GM19324 (cell line): ENCODE measurements around the gene ZNF446.
"Not testable (repeated sequence)": the region's sequence is repeated elsewhere in the genome, so short reads cannot be mapped to it uniquely, and the experiment has no call there.

Experiments used
- ATAC-seq: cut with Tn5 transposase; IDR thresholded peaks from one replicate; pipeline ENCODE4 v1.9.1; 2021; ENCODE audit warnings: mild to moderate bottlenecking, moderate library complexity; ENCODE audit not compliant: unreplicated experiment, low FRiP score

ZNF446 gene

GRCh38 chr19:58469241-58470013, 6.7 kb upstream of the ZNF446 start:
- ATAC-seq: no peak

DNA sequence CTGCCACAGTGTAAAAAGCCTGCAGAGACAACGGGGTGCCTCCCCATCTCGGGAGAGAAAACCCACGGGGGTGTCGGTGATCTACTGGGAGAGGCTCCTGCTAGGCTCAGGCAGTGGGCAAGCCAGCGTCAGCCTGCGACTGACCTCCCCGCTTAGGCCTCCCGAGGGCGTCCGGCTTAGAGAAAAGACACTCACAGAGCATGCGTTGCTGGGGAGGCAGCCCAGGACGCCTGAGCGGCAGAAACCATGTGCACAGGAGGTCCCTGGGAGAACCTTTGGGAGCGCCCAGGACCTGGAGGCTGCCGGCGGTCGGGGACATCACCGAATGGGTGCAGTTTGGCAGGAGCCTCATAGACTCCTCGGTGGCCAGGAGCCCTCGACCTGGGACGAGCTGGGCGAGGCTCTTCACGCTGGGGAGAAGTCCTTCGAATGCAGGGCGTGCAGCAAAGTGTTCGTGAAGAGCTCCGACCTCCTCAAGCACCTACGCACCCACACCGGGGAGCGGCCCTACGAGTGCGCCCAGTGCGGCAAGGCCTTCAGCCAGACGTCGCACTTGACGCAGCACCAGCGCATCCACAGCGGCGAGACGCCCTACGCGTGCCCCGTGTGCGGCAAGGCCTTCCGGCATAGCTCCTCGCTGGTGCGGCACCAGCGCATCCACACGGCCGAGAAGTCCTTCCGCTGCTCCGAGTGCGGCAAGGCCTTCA, 5.2 kb upstream of the ZNF446 start:
- ATAC-seq: not testable (repeated sequence)

- no peak for ATAC-seq
These were observed 4.4 kb upstream of the ZNF446 start for GRCh38 chr19:58471736-58472135.

GRCh38 chr19:58473775-58474174, 2.4 kb upstream of the ZNF446 start:
- ATAC-seq: no peak

GRCh38 chr19:58474291-58474996, 1.7 kb upstream of the ZNF446 start:
- ATAC-seq: no peak

DNA sequence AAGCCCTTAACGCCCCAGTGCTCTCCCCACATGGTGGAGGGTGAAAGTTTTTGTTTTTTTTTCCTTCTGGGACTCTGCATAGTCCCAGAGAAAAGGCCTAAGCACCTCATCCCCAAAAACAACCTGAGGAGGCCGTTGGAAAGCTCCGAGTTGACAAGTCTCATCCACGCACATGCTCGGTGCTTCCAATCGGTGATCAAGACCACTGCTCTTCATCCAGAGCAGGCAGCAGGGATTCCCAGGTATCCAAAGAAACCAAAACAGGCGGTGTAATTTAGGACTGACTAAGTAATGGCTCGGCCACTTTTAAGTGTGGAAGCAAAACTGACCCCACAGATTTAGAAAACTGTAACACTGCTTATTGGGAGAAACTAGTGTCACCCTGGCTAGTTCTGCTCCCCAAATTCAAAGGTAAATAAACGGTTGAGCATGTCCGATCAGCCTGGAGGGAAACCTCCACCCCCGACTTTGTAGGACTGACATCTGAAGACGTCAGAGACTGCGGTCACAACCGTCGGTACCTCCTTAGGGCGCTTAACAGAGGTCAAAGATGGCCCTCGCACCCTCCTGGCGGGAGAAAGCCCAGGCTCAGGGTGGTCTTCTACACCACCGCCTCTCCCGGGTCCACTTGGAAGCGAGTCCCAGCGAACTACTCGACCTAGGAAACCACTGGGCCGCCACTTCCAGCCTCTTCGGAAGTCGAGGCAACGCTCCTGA, 997 bp upstream of the ZNF446 start:
- no peak for ATAC-seq

- ATAC-seq: no peak
These were observed 405 bp downstream of the ZNF446 start for GRCh38 chr19:58476498-58477015.

- no peak for ATAC-seq
These were observed 978 bp downstream of the ZNF446 start for GRCh38 chr19:58477130-58477529.

- no peak for ATAC-seq
These were observed 1.7 kb downstream of the ZNF446 start for GRCh38 chr19:58477871-58478270.

- ATAC-seq: no peak
These were observed 3.2 kb downstream of the ZNF446 start for GRCh38 chr19:58479303-58479702.

DNA sequence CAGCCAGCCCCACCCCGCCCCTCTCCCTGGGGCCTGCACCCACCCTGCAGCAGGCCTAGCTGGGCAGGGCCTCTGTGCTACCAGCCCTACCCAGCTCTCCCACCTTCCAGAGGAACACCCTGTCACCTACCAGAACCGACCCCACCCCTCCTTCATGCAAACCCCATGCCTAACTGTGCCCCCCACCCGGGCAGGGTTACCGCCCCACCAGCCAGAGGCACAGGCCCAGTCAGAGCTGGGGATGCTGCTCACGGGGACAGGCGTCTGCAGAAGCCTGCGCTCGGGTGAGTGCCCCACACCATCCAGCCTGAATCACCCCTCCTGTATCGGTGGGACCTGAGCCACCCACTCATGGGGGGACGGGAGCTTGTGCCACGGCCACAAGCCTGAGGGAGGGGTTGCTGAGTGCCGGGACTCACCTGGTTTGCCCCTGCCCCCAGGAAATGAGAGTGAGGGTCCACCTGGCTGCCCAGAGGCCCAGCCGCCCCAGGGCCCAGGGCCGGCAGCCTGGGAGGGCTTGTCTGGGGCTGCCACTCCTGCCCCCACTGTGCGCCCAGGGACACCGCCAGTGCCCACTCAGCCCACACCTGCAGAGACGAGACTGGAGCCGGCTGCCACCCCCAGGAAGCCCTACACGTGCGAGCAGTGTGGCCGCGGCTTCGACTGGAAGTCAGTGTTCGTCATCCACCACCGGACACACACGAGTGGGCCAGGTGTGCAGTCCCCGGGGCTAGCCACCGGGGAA, 3.8 kb downstream of the ZNF446 start:
- no peak for ATAC-seq

GRCh38 chr19:58480481-58480830, 4.3 kb downstream of the ZNF446 start:
- ATAC-seq: no peak

DNA sequence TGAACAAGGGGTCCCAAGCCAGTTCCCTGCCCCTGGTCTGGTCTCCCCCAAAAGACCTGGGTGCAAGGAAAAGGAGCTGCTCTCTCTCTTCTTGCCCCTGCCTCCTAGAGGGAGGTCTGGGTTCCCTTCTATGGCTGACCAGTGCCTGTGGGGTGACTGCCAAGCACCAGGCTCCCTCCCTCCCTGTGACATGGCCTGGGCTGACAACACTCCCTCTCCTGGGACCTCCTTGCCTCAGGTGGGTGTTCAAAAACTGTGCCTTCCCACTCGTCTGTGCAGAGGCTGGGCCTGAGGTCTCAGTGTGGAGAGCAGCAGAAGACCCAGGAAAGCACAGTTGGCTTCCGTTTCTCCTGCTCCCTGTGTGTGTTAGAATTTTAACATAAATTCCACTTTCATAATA, 4.7 kb downstream of the ZNF446 start:
- ATAC-seq: no peak

DNA sequence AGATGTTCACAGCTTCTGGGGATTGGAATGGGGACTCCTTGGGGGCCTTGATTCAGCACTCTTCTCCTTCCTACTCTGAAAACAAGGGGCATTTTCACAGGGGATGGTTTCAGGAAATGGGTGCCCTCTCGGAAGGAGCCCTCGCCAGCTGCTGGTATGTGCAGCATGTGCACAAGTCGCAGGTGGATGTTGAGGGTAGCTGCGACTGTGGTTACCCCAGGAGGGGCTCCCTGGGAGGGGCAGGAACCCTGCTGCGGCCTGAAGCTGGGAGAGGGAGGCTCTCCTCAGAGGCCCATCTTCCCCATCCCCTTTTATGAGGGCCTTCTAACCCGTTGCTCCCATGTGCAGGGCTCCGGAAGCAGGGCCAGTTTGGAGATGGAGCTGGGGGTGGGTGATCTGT, 6.2 kb downstream of the ZNF446 start:
- no peak for ATAC-seq

GRCh38 chr19:58483776-58484175, 7.6 kb downstream of the ZNF446 start:
- ATAC-seq: no peak

DNA sequence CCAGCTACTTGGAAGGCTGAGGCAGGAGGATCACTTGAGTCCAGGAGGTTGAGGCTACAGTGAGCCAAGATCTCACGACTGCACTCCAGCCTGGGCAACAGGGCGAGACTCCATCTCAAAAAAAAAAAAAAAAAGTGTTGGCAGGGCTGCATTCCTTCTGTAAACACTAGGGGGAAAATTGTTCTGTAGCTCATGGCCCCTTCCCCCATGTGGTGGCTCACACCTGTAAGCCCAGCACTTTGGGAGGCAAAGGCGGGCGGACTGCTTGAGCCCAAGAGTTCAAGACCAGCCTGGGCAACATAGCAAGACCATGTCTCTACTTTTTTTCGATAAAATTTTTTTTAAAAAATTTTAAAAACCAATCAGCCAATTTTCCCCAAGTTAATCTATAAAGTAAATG, 8.2 kb downstream of the ZNF446 start:
- ATAC-seq: not testable (repeated sequence)

DNA sequence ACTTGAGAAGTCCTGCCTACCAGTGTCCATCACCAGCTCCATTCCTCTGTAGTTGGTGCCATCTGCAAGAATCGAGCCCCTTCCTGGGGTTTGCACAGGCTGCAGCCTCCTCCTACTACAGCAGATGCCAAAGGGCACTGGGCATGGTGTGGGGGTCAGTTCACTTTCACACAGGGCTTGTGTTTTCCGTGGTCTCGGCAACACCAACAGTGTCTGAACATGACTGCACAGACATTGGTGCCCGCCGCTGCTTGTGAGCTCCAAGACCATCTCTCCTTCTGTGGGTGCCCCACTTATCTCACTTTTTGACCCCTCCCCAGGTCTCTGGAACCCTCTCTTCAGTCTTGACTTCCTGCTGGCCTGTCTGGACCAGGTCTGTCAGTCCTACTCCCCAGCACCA, 15.2 kb downstream of the ZNF446 start:
- no peak for ATAC-seq

DNA sequence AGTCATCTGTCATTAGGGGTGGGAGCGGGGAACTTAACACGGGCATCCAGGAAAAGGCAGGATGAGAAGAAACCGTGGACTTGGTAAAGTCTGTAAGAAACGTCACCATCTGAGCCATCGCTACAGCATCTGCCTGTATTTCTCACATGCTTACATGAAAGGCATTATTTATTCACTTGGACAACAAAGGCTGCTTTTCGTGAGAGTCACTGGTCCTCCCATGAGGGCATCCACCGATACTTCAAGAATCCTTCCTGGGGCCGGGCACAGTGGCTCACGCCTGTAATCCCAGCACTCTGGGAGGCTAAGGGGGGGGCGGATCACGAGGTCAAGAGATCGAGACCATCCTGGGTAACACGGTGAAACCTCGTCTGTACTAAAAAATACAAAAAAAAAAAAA, 16.1 kb downstream of the ZNF446 start:
- no peak for ATAC-seq

GRCh38 chr19:58497634-58498170, 21.6 kb downstream of the ZNF446 start:
- ATAC-seq: no peak
